Activated CD4-positive, alpha-beta T cell treated with anti-CD3 and anti-CD28 coated beads for 36 hours (primary cell): ENCODE results near the gene MALAT1. TPM values are rescaled to one million over a fixed set of nuclear protein-coding genes. Genes with fewer than 3 reads are reported as not detected.
"Not testable (repeated sequence)": the region's sequence is repeated elsewhere in the genome, so short reads cannot be mapped to it uniquely, and the experiment has no call there.

Experiments used
- ATAC-seq: fragments of 200-7000 bp; cut with Tn5 transposase; one replicate; pipeline ENCODE4 v1.10.0; 2021; ENCODE audit warnings: mild to moderate bottlenecking, moderate library complexity
- CTCF ChIA-PET: fragments of 350-600 bp; sonication (Branson Sonifier 250); formaldehyde crosslinking; loops from one replicate; lab custom pipeline; 2021; ENCODE audit warnings: antibody characterized with exemption; lab: Charles Lee
- POLR2A ChIA-PET: fragments of 350-600 bp; sonication (Branson Sonifier 250); formaldehyde crosslinking; loops from one replicate; lab custom pipeline; 2021; ENCODE audit warnings: antibody characterized with exemption, inconsistent platforms; lab: Charles Lee
- DNase-seq: peaks from one replicate; pipeline ENCODE4 v3.0.0-alpha.2; 2020
- H3K27ac Mint-ChIP-seq: one replicate; pipeline ENCODE4 v1.8.0; 2021; ENCODE audit warnings: mixed read lengths
- H3K27me3 Mint-ChIP-seq: one replicate; pipeline ENCODE4 v1.8.0; 2021; ENCODE audit warnings: mixed read lengths
- H3K36me3 Mint-ChIP-seq: one replicate; pipeline ENCODE4 v1.8.0; 2021; ENCODE audit warnings: low read depth, mixed read lengths
- H3K4me1 Mint-ChIP-seq: one replicate; pipeline ENCODE4 v1.8.0; 2021; ENCODE audit warnings: mixed read lengths
- H3K4me3 Mint-ChIP-seq: one replicate; pipeline ENCODE4 v1.8.0; 2021; ENCODE audit warnings: mild to moderate bottlenecking, moderate library complexity, mixed read lengths
- H3K9me3 Mint-ChIP-seq: one replicate; pipeline ENCODE4 v1.8.0; 2021; ENCODE audit warnings: low read depth, mixed read lengths
- intact Hi-C, 2 experiments: fragments of 100-400 bp; cut with DNase I in 1 of 2; cut with micrococcal nuclease in 1 of 2; formaldehyde crosslinking; loops; one replicate each; pipeline versions ENCODE4 v1.14.2 to v1.15.1; 2022 to 2024; cut with DNase I, micrococcal nuclease
- total RNA-seq, 2 experiments: library from RNA; stranded (reverse); gene quantifications; one replicate each; pipeline ENCODE4 v1.2.3, GENCODE V29; 2021

MALAT1 gene
- 1,000 to 10,000 TPM; 7,016 to 9,748 TPM for total RNA-seq

DNA sequence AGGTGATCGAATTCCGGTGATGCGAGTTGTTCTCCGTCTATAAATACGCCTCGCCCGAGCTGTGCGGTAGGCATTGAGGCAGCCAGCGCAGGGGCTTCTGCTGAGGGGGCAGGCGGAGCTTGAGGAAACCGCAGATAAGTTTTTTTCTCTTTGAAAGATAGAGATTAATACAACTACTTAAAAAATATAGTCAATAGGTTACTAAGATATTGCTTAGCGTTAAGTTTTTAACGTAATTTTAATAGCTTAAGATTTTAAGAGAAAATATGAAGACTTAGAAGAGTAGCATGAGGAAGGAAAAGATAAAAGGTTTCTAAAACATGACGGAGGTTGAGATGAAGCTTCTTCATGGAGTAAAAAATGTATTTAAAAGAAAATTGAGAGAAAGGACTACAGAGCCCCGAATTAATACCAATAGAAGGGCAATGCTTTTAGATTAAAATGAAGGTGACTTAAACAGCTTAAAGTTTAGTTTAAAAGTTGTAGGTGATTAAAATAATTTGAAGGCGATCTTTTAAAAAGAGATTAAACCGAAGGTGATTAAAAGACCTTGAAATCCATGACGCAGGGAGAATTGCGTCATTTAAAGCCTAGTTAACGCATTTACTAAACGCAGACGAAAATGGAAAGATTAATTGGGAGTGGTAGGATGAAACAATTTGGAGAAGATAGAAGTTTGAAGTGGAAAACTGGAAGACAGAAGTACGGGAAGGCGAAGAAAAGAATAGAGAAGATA lies at the start of gene MALAT1:
Gene MALAT1, plus strand, starts transcription at position 69 of the 736 bp plus-strand sequence.
- no peaks in the 10 kb centered on the region for H3K9me3 Mint-ChIP-seq
- peaks cover 30% of the 10 kb centered on the region for H3K4me1 Mint-ChIP-seq
- H3K36me3 Mint-ChIP-seq, result peaks cover 2% of the 10 kb centered on the region
- DNase-seq, result peak; percentile 96
- ATAC-seq, result peak; percentile 24
- intact Hi-C loops, result no loop called here
- ChIA-PET POLR2A (interaction anchor here (0.6 to 25.9 kb wide), 35 partner anchors 8 to 721 kb away, joined by 3 to 1637 read pairs (median 4); partner anchors contain the start of genes DPF2, EHBP1L1, FAM89B and FAU), CTCF (interaction anchor here (1.0 to 6.0 kb wide), 11 partner anchors 9 to 237 kb away, joined by 3 to 90 read pairs (median 6); partner anchors contain the start of genes NEAT1 and POLA2)
- H3K4me3 Mint-ChIP-seq, result no peak within 1 kb of the TSS
- H3K27ac Mint-ChIP-seq, result no peak within 1 kb of the TSS
- H3K27me3 Mint-ChIP-seq, result no peaks in the 10 kb centered on the region

DNA sequence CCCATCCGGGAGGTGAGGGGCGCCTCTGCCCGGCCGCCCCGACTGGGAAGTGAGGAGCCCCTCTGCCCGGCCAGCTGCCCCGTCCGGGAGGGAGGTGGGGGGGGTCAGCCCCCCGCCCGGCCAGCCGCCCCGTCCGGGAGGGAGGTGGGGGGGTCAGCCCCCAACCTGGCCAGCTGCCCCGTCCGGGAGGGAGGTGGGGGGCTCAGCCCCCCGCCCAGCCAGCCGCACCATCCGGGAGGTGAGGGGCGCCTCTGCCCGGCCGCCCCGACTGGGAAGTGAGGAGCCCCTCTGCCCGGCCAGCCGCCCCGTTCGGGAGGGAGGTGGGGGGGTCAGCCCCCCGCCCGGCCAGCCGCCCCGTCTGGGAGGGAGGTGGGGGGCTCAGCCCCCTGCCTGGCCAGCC lies 47.5 kb upstream of the MALAT1 start:
- POLR2A ChIA-PET, CTCF ChIA-PET, H3K27ac Mint-ChIP-seq, ATAC-seq, DNase-seq, H3K4me3 Mint-ChIP-seq, H3K36me3 Mint-ChIP-seq, H3K27me3 Mint-ChIP-seq, intact Hi-C loops, H3K9me3 Mint-ChIP-seq: not testable (repeated sequence)
- peaks cover 33% of the 10 kb centered on the region for H3K4me1 Mint-ChIP-seq

DNA sequence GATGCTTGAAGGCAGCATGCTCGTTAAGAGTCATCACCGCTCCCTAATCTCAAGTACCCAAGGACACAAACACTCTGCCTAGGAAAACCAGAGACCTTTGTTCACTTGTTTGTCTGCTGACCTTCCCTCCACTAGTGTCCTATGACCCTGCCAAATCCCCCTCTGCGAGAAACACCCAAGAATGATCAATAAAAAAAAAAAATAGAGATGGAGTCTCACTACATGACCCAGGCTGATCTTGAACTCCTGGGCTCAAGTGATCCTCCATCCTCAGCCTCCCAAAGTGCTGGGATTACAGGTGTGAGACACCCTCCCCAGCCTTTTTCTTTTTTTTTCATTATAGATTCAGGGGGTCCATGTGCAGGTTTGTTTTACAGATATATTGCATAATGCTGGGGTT lies 46.6 kb upstream of the MALAT1 start:
- H3K27ac Mint-ChIP-seq, intact Hi-C loops, H3K4me3 Mint-ChIP-seq, H3K9me3 Mint-ChIP-seq, H3K36me3 Mint-ChIP-seq, H3K27me3 Mint-ChIP-seq, POLR2A ChIA-PET, CTCF ChIA-PET, ATAC-seq: not testable (repeated sequence)
- DNase-seq, result peak; percentile 2
- H3K4me1 Mint-ChIP-seq, result peaks cover 38% of the 10 kb centered on the region

GRCh38 chr11:65452806-65453490 lies 45.9 kb upstream of the MALAT1 start:
- Mint-ChIP-seq H3K27me3 (no peaks in the 10 kb centered on the region), H3K4me1 (peaks cover 40% of the 10 kb centered on the region), H3K27ac (peak overlapping the region; percentile 3), H3K36me3 (peaks cover 1% of the 10 kb centered on the region), H3K4me3 (no peak overlapping the region), H3K9me3 (no peaks in the 10 kb centered on the region)
- ChIA-PET CTCF (interaction anchor here (0.7 to 1.3 kb wide), 2 partner anchors 40 to 183 kb away, joined by 3 read pairs; no protein-coding TSS in a partner anchor), POLR2A (interaction anchor here (0.6 kb wide), 1 partner anchor 135 kb away, joined by 3 read pairs; no protein-coding TSS in a partner anchor)
- intact Hi-C loops, result no loop called here
- ATAC-seq (no peak), DNase-seq (peak; percentile 2)

GRCh38 chr11:65454311-65454695 lies 44.5 kb upstream of the MALAT1 start:
- Mint-ChIP-seq H3K4me1 (peaks cover 37% of the 10 kb centered on the region), H3K27me3 (no peaks in the 10 kb centered on the region), H3K36me3 (peaks cover 1% of the 10 kb centered on the region), H3K9me3 (no peaks in the 10 kb centered on the region), H3K27ac (peak overlapping the region; percentile 85), H3K4me3 (peak overlapping the region; percentile 92)
- CTCF ChIA-PET, result interaction anchor here (0.8 to 1.3 kb wide), 2 partner anchors 39 to 58 kb away, joined by 3 read pairs; no protein-coding TSS in a partner anchor
- ATAC-seq (no peak), DNase-seq (no peak)
- POLR2A ChIA-PET, result interaction anchor here (1.0 kb wide), 1 partner anchor 26 kb away, joined by 4 read pairs; no protein-coding TSS in a partner anchor
- intact Hi-C loops, result loop anchor here in 1 of 2 experiments (2.0 kb wide), 1 partner anchor 14 kb away; no protein-coding TSS in a partner anchor

DNA sequence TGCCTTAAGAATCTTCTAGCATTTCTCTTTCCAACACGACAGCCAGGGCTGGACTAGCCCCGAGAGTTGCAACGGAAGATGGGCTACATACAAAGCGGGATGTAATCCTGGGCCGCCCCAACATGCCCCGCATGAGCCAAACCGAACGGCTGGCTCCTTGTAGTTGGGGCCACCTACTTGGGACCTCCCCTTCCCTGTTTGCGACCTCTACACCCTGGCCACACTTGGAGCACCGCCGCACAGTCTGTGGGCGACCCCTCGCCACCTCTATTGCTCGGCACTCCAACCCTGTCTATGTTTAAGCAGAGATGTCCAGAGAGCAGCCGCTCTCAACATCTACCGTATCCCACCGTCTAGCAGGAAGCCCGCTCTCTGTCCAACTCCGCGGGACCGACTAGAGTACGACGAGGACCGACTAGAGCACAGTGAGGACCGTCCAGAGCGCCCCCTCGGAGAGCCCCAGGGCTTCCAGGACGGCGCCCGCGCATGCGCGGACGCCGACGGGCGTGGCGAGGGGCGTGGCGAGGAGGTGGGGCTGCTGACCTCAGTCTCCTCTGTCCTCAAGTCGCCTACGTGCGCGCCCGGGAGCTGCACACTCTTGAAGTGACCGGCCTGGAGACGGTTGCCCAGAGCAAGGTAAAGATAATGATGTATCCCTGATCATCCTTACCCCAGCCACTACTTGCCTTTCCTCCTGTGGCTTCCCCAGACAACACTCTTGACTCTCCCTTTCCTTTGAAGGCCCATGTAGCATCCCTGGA lies 44.0 kb upstream of the MALAT1 start:
- no peaks in the 10 kb centered on the region for H3K27me3 Mint-ChIP-seq
- ATAC-seq (peak; percentile 94), DNase-seq (peak; percentile 91)
- ChIA-PET CTCF (interaction anchor here (1.0 to 1.4 kb wide), 2 partner anchors 14 to 17 kb away, joined by 3 read pairs; no protein-coding TSS in a partner anchor), POLR2A (interaction anchor here (0.8 to 1.0 kb wide), 5 partner anchors 17 to 44 kb away, joined by 3 to 6 read pairs (median 4); partner anchors contain the start of genes MALAT1 and NEAT1)
- H3K9me3 Mint-ChIP-seq, result no peaks in the 10 kb centered on the region
- H3K27ac Mint-ChIP-seq, result peak overlapping the region; percentile 85
- H3K4me3 Mint-ChIP-seq, result peak overlapping the region; percentile 92
- peaks cover 40% of the 10 kb centered on the region for H3K4me1 Mint-ChIP-seq
- intact Hi-C loops, result loop anchor here (1.0 to 2.0 kb wide), 2 partner anchors 14 to 73 kb away; partner anchors contain the start of gene SLC25A45 (in 1 of the 2)
- H3K36me3 Mint-ChIP-seq, result peaks cover 1% of the 10 kb centered on the region

DNA sequence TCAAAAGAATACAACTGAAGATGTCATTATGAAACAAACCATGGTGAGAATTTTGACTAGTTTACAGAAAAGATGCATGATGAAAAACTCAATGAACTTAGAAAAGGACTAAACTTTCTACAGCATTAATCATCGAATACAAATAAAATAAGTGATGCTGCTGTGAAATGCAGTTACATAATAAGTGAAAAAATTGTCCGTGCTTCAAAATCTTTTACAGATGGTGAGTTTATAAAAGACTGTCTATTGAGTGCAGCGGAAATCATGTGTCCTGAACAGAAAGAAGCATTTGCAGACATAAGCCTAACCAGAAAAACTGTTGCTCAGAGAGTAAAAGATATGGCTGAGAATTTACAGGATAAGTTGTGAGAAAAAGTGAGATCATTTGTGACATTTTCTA lies 42.4 kb upstream of the MALAT1 start:
- DNase-seq (no peak), ATAC-seq (no peak)
- peak overlapping the region; percentile 92 for H3K4me3 Mint-ChIP-seq
- peaks cover 40% of the 10 kb centered on the region for H3K4me1 Mint-ChIP-seq
- H3K27me3 Mint-ChIP-seq, result no peaks in the 10 kb centered on the region
- ChIA-PET CTCF (interaction anchor here (1.1 kb wide), 1 partner anchor 54 kb away, joined by 5 read pairs; no protein-coding TSS in a partner anchor), POLR2A (no interaction called here)
- H3K27ac Mint-ChIP-seq, result no peak overlapping the region
- intact Hi-C loops, result no loop called here
- no peaks in the 10 kb centered on the region for H3K9me3 Mint-ChIP-seq
- peaks cover 1% of the 10 kb centered on the region for H3K36me3 Mint-ChIP-seq

GRCh38 chr11:65459552-65459951 lies 39.3 kb upstream of the MALAT1 start:
- no peaks in the 10 kb centered on the region for H3K27me3 Mint-ChIP-seq
- CTCF ChIA-PET, result interaction anchor here (0.6 to 1.4 kb wide), 2 partner anchors 13 to 20 kb away, joined by 3 to 4 read pairs; no protein-coding TSS in a partner anchor
- POLR2A ChIA-PET, result no interaction called here
- H3K27ac Mint-ChIP-seq, result no peak overlapping the region
- DNase-seq (no peak), ATAC-seq (no peak)
- peaks cover 25% of the 10 kb centered on the region for H3K4me1 Mint-ChIP-seq
- no peaks in the 10 kb centered on the region for H3K9me3 Mint-ChIP-seq
- peaks cover 1% of the 10 kb centered on the region for H3K36me3 Mint-ChIP-seq
- H3K4me3 Mint-ChIP-seq, result no peak overlapping the region
- intact Hi-C loops, result no loop called here

DNA sequence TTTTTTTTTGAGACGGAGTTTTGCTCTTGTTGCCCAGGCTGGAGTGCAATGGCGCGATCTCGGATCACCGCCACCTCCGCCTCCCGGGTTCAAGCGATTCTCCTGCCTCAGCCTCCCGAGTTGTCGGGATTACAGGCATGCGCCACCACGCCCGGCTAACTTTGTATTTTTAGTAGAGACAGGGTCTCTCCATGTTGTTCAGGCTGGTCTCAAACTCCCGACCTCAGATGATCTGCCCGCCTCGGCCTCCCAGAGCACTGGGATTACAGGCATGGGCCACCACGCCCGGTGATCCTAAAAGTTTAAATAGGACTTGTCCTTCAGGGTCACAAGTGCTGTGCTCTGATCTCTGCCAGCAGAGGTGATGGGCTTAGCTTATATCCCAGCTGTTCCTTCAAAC lies 33.4 kb upstream of the MALAT1 start:
- H3K9me3 Mint-ChIP-seq, H3K27me3 Mint-ChIP-seq, ATAC-seq, intact Hi-C loops, H3K4me3 Mint-ChIP-seq, H3K27ac Mint-ChIP-seq, H3K36me3 Mint-ChIP-seq, DNase-seq: not testable (repeated sequence)
- H3K4me1 Mint-ChIP-seq, result peaks cover 14% of the 10 kb centered on the region
- POLR2A ChIA-PET, result interaction anchor here (1.6 kb wide), 1 partner anchor 32 kb away, joined by 6 read pairs; no protein-coding TSS in a partner anchor
- CTCF ChIA-PET, result interaction anchor here (1.0 to 1.9 kb wide), 3 partner anchors 28 to 151 kb away, joined by 3 to 5 read pairs (median 4); partner anchors contain the start of gene CDC42EP2

DNA sequence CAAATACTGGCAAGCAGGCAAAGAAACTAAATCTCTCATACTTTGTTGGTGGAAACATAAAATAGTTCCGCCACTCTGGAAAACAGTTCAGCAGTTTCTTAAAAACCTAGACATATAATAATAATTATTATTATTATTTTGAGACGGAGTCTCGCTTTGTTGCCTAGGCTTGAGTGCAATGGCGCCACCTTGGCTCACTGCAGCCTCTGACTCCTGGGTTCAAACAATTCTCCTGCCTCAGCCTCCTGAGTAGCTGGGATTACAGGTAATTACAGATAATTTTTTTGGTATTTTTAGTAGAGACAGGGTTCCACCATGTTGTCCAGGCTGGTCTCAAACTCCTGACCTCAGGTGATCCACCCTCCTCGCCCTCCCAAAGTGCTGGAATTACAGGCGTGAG lies 31.5 kb upstream of the MALAT1 start:
- H3K27ac Mint-ChIP-seq, H3K36me3 Mint-ChIP-seq, ATAC-seq, H3K4me3 Mint-ChIP-seq, H3K9me3 Mint-ChIP-seq, H3K27me3 Mint-ChIP-seq, DNase-seq, CTCF ChIA-PET, intact Hi-C loops: not testable (repeated sequence)
- H3K4me1 Mint-ChIP-seq, result peaks cover 31% of the 10 kb centered on the region
- POLR2A ChIA-PET, result interaction anchor here (1.6 kb wide), 1 partner anchor 30 kb away, joined by 6 read pairs; no protein-coding TSS in a partner anchor
